IMR-90 (cell line): Measurements from ENCODE around the gene TSPEAR. TPM values are rescaled to one million over a fixed set of nuclear protein-coding genes. Genes with fewer than 3 reads are reported as not detected.

Experiments
- ATAC-seq: fragments of 200-7000 bp; cut with Tn5 transposase; 2 replicates; pipeline ENCODE4 v1.9.1; 2020; ENCODE audit warnings: low read depth, mild to moderate bottlenecking, moderate library complexity
- BruUV-seq: library from RNA; stranded (reverse); fragments of 400-500 nt; replicated peaks from 2 replicates; lab custom pipeline; 2021; lab: Mats Ljungman, UMichigan
- CTCF ChIA-PET: fragments of 300-600 bp; formaldehyde crosslinking; extraction: SDS; loops from one replicate; lab custom pipeline; 2021; ENCODE audit warnings: antibody characterized with exemption; lab: Yijun Ruan, JAX
- POLR2A ChIA-PET: fragments of 300-600 bp; sonication (Branson Sonifier 250); formaldehyde crosslinking; loops from one replicate; lab custom pipeline; 2022; ENCODE audit warnings: antibody characterized with exemption; ENCODE audit not compliant: unreplicated experiment; lab: Charles Lee
- DNase-seq: peaks from one replicate; pipeline ENCODE4 v3.0.0; 2013
- H2AFZ ChIP-seq: replicated peaks from 2 replicates; pipeline ENCODE3; 2013; ENCODE audit warnings: low read length, mild to moderate bottlenecking; ENCODE audit not compliant: poor library complexity
- H2AK5ac ChIP-seq: 2 replicates; pipeline ENCODE4 v1.6.1; 2013; ENCODE audit warnings: low read depth, low read length, inconsistent platforms
- H2AK9ac ChIP-seq: replicated peaks from 2 replicates; pipeline ENCODE3; 2013; ENCODE audit warnings: mild to moderate bottlenecking, low read depth, low read length, moderate library complexity; ENCODE audit not compliant: poor library complexity
- H2BK120ac ChIP-seq: 2 replicates; pipeline ENCODE4 v1.6.1; 2013; ENCODE audit warnings: low read depth, low read length, inconsistent platforms
- H2BK15ac ChIP-seq: 3 replicates; pipeline ENCODE4 v1.6.1; 2013; ENCODE audit warnings: low read depth, low read length, inconsistent platforms
- H2BK20ac ChIP-seq: 2 replicates; pipeline ENCODE4 v1.6.1; 2013; ENCODE audit warnings: low read depth, mild to moderate bottlenecking, inconsistent platforms, low read length, moderate library complexity
- H2BK5ac ChIP-seq: 2 replicates; pipeline ENCODE4 v1.6.1; 2013; ENCODE audit warnings: mild to moderate bottlenecking, low read depth, low read length, inconsistent platforms; ENCODE audit not compliant: poor library complexity, severe bottlenecking
- H3K14ac ChIP-seq: replicated peaks from 2 replicates; pipeline ENCODE4 v1.6.1; 2013; ENCODE audit warnings: low read depth, low read length, inconsistent platforms
- H3K18ac ChIP-seq: 2 replicates; pipeline ENCODE4 v1.6.1; 2013; ENCODE audit warnings: low read depth, low read length, control low read depth
- H3K23ac ChIP-seq: 2 replicates; pipeline ENCODE4 v1.6.1; 2013; ENCODE audit warnings: low read depth, low read length, inconsistent platforms
- H3K27ac ChIP-seq: 2 replicates; pipeline ENCODE4 v1.5.1; 2013; ENCODE audit warnings: mild to moderate bottlenecking, control low read depth, low read length; ENCODE audit not compliant: insufficient read depth
- H3K27me3 ChIP-seq: 2 replicates; pipeline ENCODE4 v1.6.1; 2013; ENCODE audit warnings: low read length; ENCODE audit not compliant: control insufficient read depth, insufficient read depth
- H3K36me3 ChIP-seq: 2 replicates; pipeline ENCODE4 v1.6.1; 2013; ENCODE audit warnings: low read length, mixed read lengths; ENCODE audit not compliant: control insufficient read depth, insufficient read depth
- H3K4ac ChIP-seq: 2 replicates; pipeline ENCODE4 v1.6.1; 2013; ENCODE audit warnings: low read depth, low read length, inconsistent platforms
- H3K4me1 ChIP-seq: 2 replicates; pipeline ENCODE4 v1.6.1; 2013; ENCODE audit warnings: low read length, mixed read lengths; ENCODE audit not compliant: control insufficient read depth, insufficient read depth
- H3K4me2 ChIP-seq: 2 replicates; pipeline ENCODE4 v1.6.1; 2013; ENCODE audit warnings: low read depth, mild to moderate bottlenecking, control low read depth, low read length, moderate library complexity
- H3K4me3 ChIP-seq: 2 replicates; pipeline ENCODE4 v1.5.1; 2013; ENCODE audit warnings: low read depth, mild to moderate bottlenecking, control low read depth, low read length, moderate library complexity; ENCODE audit not compliant: insufficient read depth
- H3K56ac ChIP-seq: 2 replicates; pipeline ENCODE4 v1.6.1; 2013; ENCODE audit warnings: low read length, inconsistent platforms; ENCODE audit not compliant: insufficient read depth; ENCODE audit errors: extremely low read depth
- H3K79me1 ChIP-seq, 2 experiments: 2 replicates each; pipeline ENCODE4 v1.6.1; 2013; ENCODE audit warnings: low read length in 2 of 2, inconsistent platforms in 1 of 2, low read depth in 1 of 2
- H3K9ac ChIP-seq: 2 replicates; pipeline ENCODE4 v1.6.1; 2013; ENCODE audit warnings: low read depth, low read length, control low read depth
- H3K9me1 ChIP-seq: 2 replicates; pipeline ENCODE4 v1.6.1; 2013; ENCODE audit warnings: low read length, inconsistent platforms; ENCODE audit not compliant: insufficient read depth
- H3K9me3 ChIP-seq: 2 replicates; pipeline ENCODE4 v1.6.1; 2013; ENCODE audit warnings: low read length; ENCODE audit not compliant: control insufficient read depth, insufficient read depth
- H4K20me1 ChIP-seq: 2 replicates; pipeline ENCODE4 v1.6.1; 2013; ENCODE audit warnings: low read length, inconsistent platforms; ENCODE audit not compliant: insufficient read depth
- H4K5ac ChIP-seq: 2 replicates; pipeline ENCODE4 v1.6.1; 2013; ENCODE audit warnings: mild to moderate bottlenecking, low read depth, low read length, control low read depth
- H4K8ac ChIP-seq, 2 experiments: 2 replicates each; pipeline ENCODE4 v1.6.1; 2013; ENCODE audit warnings: low read depth in 2 of 2, low read length in 2 of 2, control low read depth in 1 of 2, inconsistent platforms in 1 of 2
- H4K91ac ChIP-seq: 2 replicates; pipeline ENCODE4 v1.6.1; 2013; ENCODE audit warnings: low read depth, low read length, inconsistent platforms; ENCODE audit not compliant: insufficient read depth
- BHLHE40 ChIP-seq: fragments of 150-350 bp; IDR thresholded peaks from 2 replicates; pipeline ENCODE4 v1.6.1; 2016; ENCODE audit warnings: mild to moderate bottlenecking, low read depth, low read length
- CEBPB ChIP-seq: IDR thresholded peaks from 2 replicates; pipeline ENCODE4 v1.6.1; 2012; ENCODE audit warnings: low read depth, low read length, improper control_type of control experiment
- CHD1 ChIP-seq: IDR thresholded peaks from 2 replicates; pipeline ENCODE4 v1.6.1; 2012; ENCODE audit warnings: low read depth, low read length, improper control_type of control experiment
- ELK1 ChIP-seq: fragments of 150-350 bp; IDR thresholded peaks from 2 replicates; pipeline ENCODE4 v1.6.1; 2016; ENCODE audit warnings: low read depth, mild to moderate bottlenecking, low read length, moderate library complexity, borderline replicate concordance
- MAFK ChIP-seq: IDR thresholded peaks from 2 replicates; pipeline ENCODE4 v1.6.1; 2012; ENCODE audit warnings: low read depth, low read length, improper control_type of control experiment
- POLR2A ChIP-seq: IDR thresholded peaks from 2 replicates; pipeline ENCODE4 v1.6.1; 2012; ENCODE audit warnings: mild to moderate bottlenecking, low read depth, low read length
- RAD21 ChIP-seq: IDR thresholded peaks from 2 replicates; pipeline ENCODE4 v1.6.1; 2012; ENCODE audit warnings: low read length, improper control_type of control experiment
- RFX5 ChIP-seq: IDR thresholded peaks from 2 replicates; pipeline ENCODE4 v1.8.0; 2012; ENCODE audit warnings: low read depth, mild to moderate bottlenecking, low read length, moderate library complexity
- SMC3 ChIP-seq: fragments of 150-350 bp; IDR thresholded peaks from 2 replicates; pipeline ENCODE4 v1.6.1; 2016; ENCODE audit warnings: low read depth, mild to moderate bottlenecking, antibody characterized with exemption, low read length, moderate library complexity
- USF2 ChIP-seq: fragments of 150-350 bp; IDR thresholded peaks from 2 replicates; pipeline ENCODE4 v1.6.1; 2017; ENCODE audit warnings: mild to moderate bottlenecking, antibody characterized with exemption, low read length, low read depth
- WGBS, 2 experiments: methylation state at CpG; one replicate each; pipeline versions ENCODE4 v1.1.5 to v1.1.7; 2013; ENCODE audit warnings: missing lambda C conversion rate in 2 of 2; ENCODE audit not compliant: insufficient read length in 1 of 2; ENCODE audit errors: extremely low coverage in 2 of 2; 5-methylcytosine and 5-hydroxymethylcytosine counted together
- dilution Hi-C: fragments of 300-500 bp; cut with HindIII; formaldehyde crosslinking; loops from one replicate; pipeline ENCODE4 v1.14.3; 2018; ENCODE audit warnings: low sequenced_read_pairs; ENCODE audit not compliant: unreplicated experiment
- in situ Hi-C: fragments of 300-500 bp; cut with MboI; formaldehyde crosslinking; loops from 3 replicates; pipeline ENCODE4 v1.14.3; 2019; ENCODE audit warnings: low sequenced_read_pairs, inconsistent platforms, mixed read lengths
- intact Hi-C: fragments of 100-400 bp; cut with micrococcal nuclease; formaldehyde crosslinking; loops from 2 replicates; pipeline ENCODE4 v1.10.0; 2022
- polyA plus RNA-seq, 3 experiments: library from polyadenylated mRNA; depleted of rRNA; stranded (reverse); fragments of >200 nt; gene quantifications; 2 replicates each; pipeline ENCODE4 v1.2.3, GENCODE V29; 2012; ENCODE audit warnings: low replicate concordance in 1 of 3
- total RNA-seq: library from RNA; depleted of rRNA; stranded (reverse); fragments of >200 nt; gene quantifications from 2 replicates; pipeline ENCODE4 v1.2.3, GENCODE V29; 2012

The TSPEAR gene
- total and polyA plus RNA-seq, 2 of the 4 experiments (the other 2 are of a cell fraction) = not detected

DNA sequence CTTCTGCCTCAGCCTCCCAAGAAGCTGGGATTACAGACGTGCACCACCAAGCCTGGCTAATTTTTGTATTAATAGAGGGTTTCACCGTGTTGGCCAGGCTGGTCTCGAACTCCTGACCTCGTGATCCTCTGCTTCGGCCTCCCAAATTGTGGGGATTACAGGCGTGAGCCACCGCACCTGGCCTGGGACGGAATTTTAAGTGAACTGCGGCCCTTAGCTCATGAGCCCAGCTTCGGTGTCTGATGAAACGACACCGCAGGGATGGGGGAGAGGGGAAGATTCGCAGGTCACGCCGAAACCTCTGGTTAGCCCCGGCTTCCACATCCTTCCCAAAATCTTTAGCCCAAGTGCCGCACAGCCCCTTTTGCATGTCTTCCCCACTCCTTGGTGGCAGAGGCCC lies 217.0 kb downstream of the TSPEAR start:
- dilution Hi-C loops (no loop called here), intact Hi-C loops (no loop called here), in situ Hi-C loops (no loop called here)
- Histone ChIP-seq H2AK9ac (no peak overlapping the region), H3K14ac (no peak overlapping the region), H3K23ac (no peak overlapping the region), H3K9me3 (peaks cover 24% of the 10 kb centered on the region), H4K91ac (no peak overlapping the region), H2BK120ac (no peak overlapping the region), H2BK5ac (no peak overlapping the region), H3K56ac (no peak overlapping the region), H4K8ac (no peak overlapping the region), H3K36me3 (no peaks in the 10 kb centered on the region), H3K4me2 (no peak overlapping the region), H3K4ac (no peak overlapping the region), H3K4me3 (no peak overlapping the region), H3K27ac (no peak overlapping the region), H3K18ac (no peak overlapping the region), H4K20me1 (no peaks in the 10 kb centered on the region), H2BK15ac (no peak overlapping the region), H2BK20ac (no peak overlapping the region), H3K27me3 (peaks cover 23% of the 10 kb centered on the region), H4K5ac (no peak overlapping the region), H2AFZ (no peak overlapping the region), H3K9ac (no peak overlapping the region), H3K79me1 (no peaks in the 10 kb centered on the region), H3K4me1 (no peaks in the 10 kb centered on the region), H3K9me1 (no peaks in the 10 kb centered on the region), H2AK5ac (no peak overlapping the region)
- 62% methylated on average over 8 of the region's 17 CpGs; no CpG with 5 or more reads in 1 of the 2 experiments for WGBS, 2 experiments
- ChIA-PET CTCF (no interaction called here), POLR2A (no interaction called here)
- BruUV-seq = no TSS peak
- ATAC-seq (no peak), DNase-seq (no peak)
- TF ChIP-seq SMC3 (no peak), RFX5 (no peak), CEBPB (no peak), RAD21 (no peak), BHLHE40 (no peak), USF2 (no peak), POLR2A (no peak), ELK1 (no peak), CHD1 (no peak), MAFK (no peak)
